Right ventricle myocardium inferior (tissue), 1 donor: Measurements from ENCODE around the gene DYSF. TPM values are rescaled to one million over a fixed set of nuclear protein-coding genes. Genes with fewer than 3 reads are reported as not detected.
"Not testable (repeated sequence)": the region's sequence is repeated elsewhere in the genome, so short reads cannot be mapped to it uniquely, and the experiment has no call there.

ENCODE experiments used
- ATAC-seq: fragments of 200-7000 bp; cut with Tn5 transposase; one replicate; pipeline ENCODE4 v1.9.1; 2020; ENCODE audit warnings: mild to moderate bottlenecking, moderate library complexity
- DNase-seq: peaks from one replicate; pipeline ENCODE4 v3.0.0; 2021; ENCODE audit errors: missing footprints
- intact Hi-C: fragments of 100-400 bp; cut with DNase I; formaldehyde crosslinking; loops from one replicate; pipeline ENCODE4 v1.11.0; 2022
- total RNA-seq: library from RNA; stranded (reverse); fragmentation: NEBNext Ultra II Directional; extraction: Animal tissue kit (Norgen Biotek cat#: 25700); gene quantifications from one replicate; pipeline ENCODE4 v1.2.1, GENCODE V29; 2021
- donor health status: DM: no; HTN: yes; CAD: no; lungs with severe emphysema.

DYSF gene
- total RNA-seq, 1 donor from 2014 or later = 57.8 TPM

DNA sequence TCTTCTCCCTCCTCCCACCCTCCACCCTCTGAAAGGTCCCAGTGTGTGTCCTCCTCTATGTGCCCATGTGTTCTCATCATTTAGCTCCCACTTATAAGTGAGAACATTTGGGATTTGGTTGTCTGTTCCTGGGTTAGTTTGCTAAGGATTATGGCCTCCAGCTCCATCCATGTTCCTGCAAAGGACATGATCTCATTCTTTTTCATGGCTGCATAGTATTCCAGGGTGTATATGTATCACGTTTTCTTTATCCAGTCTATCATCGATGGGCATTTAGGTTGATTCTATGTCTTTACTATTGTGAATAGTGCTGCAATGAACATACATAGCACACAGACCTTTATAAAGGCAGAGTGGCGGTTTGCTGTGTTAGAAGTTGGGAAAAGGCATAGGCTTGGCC lies 38.2 kb downstream of the DYSF start:
- intact Hi-C loops, ATAC-seq, DNase-seq: not testable (repeated sequence)

DNA sequence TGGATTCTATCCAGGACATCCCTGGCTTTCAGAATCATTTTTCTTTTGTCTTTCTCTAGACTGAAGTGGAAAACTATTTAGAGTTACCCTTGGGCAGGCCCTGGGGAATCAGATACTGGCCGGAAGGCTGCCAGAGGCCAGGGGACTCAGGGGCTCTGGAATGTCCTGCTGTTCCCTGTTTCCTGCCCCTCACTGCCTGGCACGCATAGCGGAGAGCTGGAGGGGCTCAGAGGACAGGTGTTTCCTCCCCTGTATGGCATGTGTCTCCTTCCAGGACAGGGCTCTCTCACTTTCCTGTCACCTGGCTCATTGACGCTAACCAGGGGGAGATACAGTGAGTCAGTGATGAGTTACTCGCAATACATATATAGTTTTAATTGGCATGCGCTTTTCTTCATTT lies 38.8 kb downstream of the DYSF start:
- intact Hi-C loops = no loop called here
- ATAC-seq (no peak), DNase-seq (no peak)

DNA sequence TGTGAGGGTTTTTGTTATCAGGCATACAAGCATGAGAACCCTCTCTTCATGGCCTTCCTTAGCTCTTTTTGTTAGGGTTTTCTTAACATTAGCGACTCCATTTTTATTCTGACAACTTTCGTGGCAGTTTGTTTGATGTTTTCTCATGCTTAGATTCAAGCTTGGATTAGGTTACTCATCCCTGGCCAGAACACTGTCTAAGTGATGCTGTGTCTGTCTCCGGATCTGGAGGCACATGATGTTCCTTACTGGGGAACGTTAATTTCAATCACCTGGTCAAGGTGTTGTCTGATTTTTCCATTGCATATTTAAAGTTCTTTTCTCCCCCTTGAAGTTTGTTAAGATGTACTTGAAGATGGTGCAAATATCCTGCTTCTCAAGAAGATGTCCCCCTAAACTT lies 40.7 kb downstream of the DYSF start:
- intact Hi-C loops = no loop called here
- no peak for DNase-seq
- ATAC-seq = no peak

DNA sequence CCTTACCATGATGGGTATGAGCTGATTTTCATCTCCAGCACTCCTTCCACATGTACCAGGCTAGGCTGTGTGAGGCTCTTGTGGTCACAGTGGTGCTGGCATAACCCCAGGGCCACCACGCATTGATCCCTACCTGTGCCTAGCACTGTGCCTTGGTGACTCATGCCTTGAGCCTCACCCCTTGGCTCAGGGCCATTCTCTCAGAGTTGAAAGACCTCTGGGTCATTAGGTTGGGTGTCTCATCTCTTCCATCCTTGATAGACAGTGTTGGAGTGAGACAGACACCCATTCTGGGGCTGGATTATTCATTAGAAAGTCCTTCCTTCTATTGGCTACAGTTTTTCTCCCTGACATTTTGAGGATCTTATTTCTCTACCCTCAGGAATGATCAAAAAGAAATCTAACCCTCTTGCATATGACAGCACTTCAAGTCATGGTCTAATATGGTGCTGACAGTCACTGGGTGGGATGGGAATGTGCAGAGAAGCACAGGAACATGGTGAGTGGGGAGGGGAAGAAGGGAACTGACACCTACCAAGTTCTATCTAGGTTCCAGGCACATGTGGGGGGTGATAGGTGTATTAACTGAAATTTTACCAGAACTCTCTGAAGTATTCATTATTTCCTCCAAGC lies 41.3 kb downstream of the DYSF start:
- DNase-seq (no peak), ATAC-seq (no peak)
- intact Hi-C loops = no loop called here

DNA sequence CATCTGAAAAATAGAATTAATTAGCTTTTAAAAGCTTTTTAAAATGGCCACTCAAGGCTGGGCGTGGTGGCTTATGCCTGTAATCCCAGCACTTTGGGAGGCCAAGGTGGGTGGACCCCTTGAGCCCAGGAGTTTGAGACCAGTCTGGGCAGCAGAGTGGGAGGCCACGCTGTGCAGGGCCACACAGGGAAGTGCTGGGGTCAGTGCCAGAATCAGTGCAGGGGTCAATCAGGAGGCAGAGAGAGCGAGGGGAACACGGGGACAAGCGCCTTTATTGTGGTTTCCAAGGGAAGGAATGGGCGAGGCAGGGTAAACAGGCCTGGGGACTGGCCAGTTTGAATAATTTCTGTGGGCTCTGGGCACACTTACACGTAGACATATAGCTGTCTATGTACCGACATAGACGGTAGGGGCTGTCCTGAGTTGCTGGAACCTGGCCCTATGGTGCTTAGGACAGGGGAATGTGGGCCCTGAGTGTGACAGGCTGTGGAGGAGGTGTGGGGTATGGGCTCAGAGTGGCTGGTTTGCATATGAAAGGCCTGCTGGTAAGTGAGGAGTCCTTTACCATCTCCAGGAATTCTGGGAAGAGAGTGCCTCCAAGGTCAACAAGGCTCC lies 42.9 kb downstream of the DYSF start:
- ATAC-seq (peak; percentile 62), DNase-seq (no peak)
- intact Hi-C loops = no loop called here

DNA sequence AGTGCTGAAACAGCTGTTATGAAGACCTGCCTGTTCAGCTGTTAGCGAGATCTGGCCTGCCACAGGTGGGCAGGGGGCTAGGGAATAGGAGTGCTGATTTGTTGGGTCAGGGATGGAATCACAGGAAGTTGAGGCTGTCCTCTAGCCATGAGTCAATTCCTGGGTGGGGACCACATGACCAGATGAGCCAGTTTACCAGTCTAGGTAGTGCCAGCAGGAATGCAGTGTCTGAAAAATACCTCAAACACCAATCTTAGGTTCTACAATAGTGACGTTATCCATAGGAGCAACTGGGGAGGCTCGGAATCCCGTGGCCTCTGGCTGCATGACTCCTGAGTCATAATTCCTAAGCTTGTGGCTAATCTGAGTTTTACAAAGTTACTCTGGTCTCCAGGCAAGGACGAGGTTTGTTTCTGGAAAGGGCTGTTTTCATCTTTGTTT lies 44.9 kb downstream of the DYSF start:
- intact Hi-C loops = no loop called here
- ATAC-seq = no peak
- no peak for DNase-seq

DNA sequence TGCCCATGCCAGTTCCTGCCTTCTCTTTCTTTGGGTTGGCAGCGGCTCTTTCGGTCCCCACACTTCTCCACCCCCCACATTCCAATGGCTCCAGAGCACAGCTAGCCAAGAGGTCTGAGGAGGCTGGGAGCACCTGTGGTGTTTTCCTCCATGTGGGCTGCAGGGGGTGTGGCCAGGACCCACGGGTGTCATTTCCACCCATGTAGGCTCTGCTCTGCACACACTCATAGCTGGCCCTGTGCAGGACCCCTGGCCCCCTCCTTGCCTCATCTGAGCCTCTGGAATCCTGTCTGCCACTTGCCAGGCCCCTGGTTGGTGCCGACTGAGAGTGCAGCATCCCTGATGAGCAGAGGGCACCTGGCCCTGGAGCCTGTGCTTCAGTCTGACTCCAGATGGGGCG lies 46.3 kb downstream of the DYSF start:
- ATAC-seq (no peak), DNase-seq (no peak)
- intact Hi-C loops = loop anchor here (10.0 kb wide), 1 partner anchor 275 kb away; the partner anchor contains the start of gene PAIP2B

DNA sequence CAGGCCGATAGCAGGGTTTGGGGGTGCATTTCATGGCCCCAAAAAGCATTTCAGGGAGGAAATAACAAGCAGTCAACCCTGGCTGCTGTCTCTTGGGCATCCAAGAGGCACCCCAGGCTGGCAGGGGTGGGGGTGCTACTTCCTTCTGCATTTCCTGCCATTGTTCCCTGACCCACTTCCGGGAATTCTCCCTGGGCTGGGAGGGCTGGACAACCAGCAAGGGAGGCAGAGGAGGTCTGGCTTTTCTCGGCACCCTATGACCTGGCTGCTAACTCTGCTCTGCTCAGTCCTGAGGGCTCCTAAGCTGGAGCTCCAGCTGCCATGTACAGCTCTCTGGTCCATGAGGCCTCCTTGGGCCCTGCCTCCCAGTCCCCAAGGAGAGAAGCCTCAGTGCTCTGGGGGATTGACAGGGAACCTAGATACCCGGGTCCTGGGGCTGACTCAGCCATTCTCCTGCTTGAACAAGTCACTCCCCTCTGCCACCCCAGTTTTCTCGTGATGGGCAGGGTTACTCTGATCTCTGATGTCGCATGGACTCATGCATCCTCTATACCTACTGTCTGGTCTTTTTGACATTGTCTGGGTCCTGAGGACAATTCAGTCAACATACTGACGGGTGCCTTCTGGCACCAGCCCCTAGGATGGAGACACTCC lies 47.2 kb downstream of the DYSF start:
- intact Hi-C loops = loop anchor here (10.0 kb wide), 1 partner anchor 276 kb away; the partner anchor contains the start of gene PAIP2B
- DNase-seq (no peak), ATAC-seq (no peak)

DNA sequence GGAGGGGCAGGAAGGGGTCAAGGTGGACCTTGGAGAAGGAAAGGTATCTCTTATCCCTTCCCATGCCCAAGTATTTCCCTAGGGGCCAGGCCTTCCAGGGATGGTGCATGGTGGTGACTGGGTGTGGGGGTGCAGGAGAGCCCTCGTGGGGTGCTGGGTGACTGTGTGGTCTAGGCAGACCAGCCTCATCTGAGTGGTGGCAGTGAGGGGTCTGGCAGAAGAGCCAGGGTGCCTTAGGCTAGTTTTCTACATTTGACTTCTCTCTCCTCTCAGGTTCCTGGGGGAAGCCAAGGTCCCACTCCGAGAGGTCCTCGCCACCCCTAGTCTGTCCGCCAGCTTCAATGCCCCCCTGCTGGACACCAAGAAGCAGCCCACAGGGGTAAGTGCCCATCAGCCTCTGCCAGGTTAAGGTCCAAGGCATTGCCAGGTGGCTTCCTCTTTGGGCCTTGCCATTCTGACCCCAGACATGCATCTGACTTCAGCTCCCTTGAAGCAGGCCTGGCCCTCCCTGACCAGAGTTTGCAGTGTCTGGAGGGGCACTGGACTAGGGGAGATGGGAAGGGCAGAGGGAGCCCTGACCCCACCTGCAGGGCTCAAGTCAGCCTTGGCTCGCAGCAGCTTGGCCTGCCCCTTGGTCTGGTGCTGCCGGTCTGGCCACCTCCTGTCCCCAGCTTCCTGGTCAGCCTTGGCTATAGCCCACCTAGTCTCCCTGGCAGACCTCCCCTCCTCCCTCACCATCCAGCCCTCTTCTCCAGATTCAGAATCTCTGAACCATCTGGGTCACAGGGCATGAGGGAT lies 49.8 kb downstream of the DYSF start:
- intact Hi-C loops = loop anchor here (10.0 kb wide), 1 partner anchor 278 kb away; the partner anchor contains the start of gene PAIP2B
- no peak for ATAC-seq
- no peak for DNase-seq

DNA sequence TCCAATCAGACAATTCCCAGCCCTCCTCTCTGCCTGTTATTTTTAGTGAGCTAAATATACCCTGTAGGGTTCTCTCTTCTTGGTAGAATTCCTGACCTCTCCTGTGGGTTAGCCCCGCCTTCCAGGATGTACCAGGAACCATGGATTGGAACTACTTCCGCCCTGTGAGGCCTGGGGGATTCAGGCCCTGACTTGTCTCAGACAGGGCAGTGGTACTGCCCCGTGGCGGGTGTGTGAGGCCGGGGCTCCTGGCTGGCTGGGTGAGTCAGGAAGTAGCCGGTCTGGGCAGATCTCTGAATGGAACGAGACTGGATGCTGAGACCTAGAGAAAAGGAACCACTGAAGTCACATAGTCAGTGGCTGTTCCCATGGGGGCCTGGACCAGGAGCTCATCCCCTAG lies 50.5 kb downstream of the DYSF start:
- DNase-seq (no peak), ATAC-seq (peak; percentile 68)
- intact Hi-C loops = loop anchor here (2.0 to 10.0 kb wide), 2 partner anchors 39 to 279 kb away; partner anchors contain the start of gene PAIP2B

DNA sequence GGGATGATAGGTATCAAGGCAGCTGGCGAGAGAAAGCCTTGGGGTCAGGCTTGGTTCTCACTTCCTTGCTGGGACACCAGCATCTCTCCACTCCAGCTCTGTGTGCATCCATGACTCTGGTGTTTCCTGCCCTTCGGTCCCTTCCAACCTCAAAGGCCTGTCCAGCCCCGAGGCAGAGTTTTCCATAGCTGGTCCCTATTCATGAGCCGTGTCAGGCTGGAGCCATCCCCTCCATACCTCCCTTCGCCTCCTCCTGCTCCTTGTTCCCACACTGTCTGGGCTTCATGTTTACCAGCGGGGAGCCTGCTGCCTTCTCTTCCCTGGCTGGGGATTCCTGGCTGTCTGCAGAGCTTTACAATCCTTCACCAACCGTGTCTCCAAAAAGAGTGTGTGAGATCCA lies 51.2 kb downstream of the DYSF start:
- intact Hi-C loops = loop anchor here (2.0 to 10.0 kb wide), 2 partner anchors 40 to 280 kb away; partner anchors contain the start of gene PAIP2B
- no peak for ATAC-seq

DNA sequence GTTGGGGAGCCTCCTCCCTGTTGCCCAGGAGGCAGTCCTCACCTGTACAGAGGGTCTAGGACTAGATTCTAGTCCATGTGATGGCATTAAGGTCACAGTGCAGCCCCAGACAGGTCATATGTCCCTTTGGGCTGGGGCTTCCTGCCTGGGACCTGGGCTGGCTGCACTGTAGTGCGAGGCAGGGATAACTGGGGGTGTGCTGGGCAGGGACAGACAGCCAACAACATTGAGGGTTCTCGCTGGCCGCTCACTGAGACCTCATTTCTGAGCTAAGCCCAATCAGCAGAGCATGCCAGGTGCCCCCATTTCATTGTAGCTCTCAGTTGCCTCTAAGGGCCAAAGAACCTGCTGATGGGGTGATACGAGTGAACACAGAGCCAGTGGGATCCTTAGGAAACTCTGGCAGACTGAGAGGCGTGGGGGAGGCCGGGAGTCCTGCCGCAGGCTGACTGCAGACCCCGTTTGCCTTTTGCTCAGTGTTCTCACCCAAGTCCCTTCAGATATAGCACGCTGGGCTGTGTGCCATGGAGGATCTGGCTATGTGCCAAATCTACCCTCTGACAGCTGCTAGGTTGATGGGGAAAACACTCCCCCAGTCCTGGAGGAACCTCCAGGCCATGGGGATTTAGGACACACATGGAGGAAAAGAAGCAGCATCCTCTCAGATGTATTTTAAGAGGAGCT lies 51.9 kb downstream of the DYSF start:
- intact Hi-C loops = loop anchor here (2.0 to 10.0 kb wide), 2 partner anchors 40 to 280 kb away; partner anchors contain the start of gene PAIP2B

More for the DNA sequence above, 51.2 kb downstream of the DYSF start:
- no peak for DNase-seq

DNA sequence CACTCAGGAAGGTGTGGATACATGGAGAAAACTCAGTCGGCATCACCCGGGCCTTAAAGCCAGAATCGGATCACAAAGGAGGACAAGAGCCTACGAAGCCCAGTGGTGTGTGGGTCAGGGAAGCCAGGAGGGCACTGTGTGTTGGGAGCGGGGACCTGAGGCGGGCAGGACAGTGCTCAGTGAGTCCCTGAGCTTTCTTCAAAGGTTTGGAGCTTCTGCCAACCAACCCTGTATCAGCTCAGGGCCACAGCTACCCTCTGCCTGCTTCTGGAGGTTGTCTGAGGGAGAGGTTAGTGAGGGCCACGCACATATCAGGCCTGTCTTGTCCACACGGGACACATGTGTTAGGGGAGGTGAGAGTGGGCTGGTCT lies 52.4 kb downstream of the DYSF start:
- ATAC-seq (no peak), DNase-seq (no peak)

More for the DNA sequence above, 51.9 kb downstream of the DYSF start:
- DNase-seq (no peak), ATAC-seq (peak; percentile 1)

DNA sequence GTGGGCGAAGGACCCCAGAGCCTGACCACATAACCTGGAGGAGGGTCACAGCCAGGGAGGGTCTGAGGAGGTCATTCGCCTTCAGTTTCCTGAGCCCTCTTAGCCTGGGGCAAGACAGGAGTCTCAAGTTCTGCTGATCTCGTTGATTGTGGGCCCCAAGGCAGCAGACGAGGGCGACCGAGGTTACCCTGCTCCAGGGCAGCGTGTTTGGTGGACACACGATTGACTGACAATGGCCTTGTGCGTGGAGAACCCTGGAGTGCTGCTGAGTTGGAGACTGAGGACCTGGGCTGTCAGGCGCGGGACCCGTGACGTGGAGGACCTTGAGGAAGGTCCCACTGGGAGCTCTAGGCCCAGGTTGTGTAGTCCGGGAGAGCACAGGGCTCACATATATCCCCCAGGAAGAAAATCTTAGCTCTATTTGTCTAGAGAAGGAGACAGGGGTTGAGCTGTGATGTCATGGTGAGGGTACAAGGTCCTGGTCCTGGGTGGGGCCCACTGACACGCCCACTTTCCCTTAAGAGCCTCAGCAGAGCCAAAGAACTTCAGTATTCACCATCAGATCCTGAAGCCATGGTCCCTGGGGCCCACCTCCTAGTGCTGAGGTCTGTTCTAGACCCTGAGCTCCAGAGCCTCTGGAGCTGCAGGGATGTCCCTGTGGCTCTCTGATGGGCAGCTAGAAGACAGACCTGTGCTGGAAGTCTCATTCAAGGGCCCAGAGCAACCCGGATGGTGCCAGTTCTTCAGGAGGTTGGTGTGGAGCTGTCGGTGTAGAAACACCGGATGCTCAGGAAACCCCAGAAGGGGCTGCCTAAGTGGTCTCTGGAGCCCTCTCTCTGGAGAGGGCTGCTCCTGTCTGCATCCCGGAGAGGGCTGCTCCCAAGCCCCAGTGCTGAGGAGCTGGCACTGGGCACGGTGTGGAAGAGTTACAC lies 53.1 kb downstream of the DYSF start:
- intact Hi-C loops = loop anchor here (10.0 kb wide), 1 partner anchor 282 kb away; the partner anchor contains the start of gene PAIP2B
- ATAC-seq (no peak), DNase-seq (no peak)

More for the DNA sequence above, 52.4 kb downstream of the DYSF start:
- intact Hi-C loops = loop anchor here (2.0 to 10.0 kb wide), 2 partner anchors 41 to 281 kb away; partner anchors contain the start of gene PAIP2B

DNA sequence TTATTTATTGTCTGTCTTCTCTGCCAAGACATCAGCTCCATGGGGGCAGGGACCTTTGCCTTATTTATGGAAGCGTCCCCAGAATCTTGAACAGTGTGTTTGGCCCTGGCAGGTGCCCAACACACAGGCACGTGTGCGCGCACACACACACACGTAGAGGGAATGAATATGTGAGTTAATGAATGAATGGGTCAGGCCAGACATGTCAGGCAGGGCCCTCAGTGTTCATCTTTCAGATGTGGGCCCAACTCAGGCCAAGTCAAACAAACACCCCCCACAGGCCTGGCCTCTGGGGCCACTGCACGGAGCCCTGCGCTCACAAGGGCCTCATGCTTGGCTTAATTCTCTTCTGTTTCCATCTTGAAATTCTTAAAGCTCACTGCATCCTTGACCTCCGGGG lies 54.1 kb downstream of the DYSF start:
- intact Hi-C loops = loop anchor here (10.0 kb wide), 1 partner anchor 283 kb away; the partner anchor contains the start of gene PAIP2B
- no peak for DNase-seq
- ATAC-seq = no peak

DNA sequence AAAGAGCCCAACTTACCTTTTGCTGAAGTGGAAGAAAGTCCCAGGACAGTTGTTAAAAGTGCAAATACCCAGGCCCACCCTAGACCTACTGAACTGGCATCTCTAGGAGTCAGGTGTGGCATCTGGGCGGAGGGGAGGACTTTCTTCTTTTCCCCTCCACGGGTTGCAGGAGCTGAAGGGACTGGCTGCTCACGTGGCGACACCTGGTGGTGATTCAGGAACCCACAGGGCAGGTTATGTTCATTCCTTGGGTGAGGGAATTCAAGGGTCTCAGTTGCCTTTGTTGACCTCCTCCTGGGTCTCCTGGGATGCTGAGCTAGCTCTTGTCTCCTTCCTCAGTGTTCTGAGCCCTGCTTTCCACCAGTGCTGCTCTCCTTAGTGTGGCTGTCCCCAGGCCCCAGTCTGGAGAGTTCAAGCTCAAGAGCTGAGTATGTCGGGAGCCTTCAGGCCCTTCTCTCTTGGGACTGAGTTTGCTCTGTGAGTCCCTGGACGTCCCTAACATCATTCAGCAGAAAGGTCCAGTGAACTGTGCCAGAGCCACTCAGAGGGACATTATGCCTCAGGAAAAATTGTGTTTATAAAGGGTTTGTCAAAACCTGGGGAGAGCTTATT lies 56.9 kb downstream of the DYSF start:
- intact Hi-C loops = loop anchor here (1.0 to 2.0 kb wide), 3 partner anchors 49 to 354 kb away; no protein-coding TSS in a partner anchor
- ATAC-seq = peak; percentile 63

DNA sequence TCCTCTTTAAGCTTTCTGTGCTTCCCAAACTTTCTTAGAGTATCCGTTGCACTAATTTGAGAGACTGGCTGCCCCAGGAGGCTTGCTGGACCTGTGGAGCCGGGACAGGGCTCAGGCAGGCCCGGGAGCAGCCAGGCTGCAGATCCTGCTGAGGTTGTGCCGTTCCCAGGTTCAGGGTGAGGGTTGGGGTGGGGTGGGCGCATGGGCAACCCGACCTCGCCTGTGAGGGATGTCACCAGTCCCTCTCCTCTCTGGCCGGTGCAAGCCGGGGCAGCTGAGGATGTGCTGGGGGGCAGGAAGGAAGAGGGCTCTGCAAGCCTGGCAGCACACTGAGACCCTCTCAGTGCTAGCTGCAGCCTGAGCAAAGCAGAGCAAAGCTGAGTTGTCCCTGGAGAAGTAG lies 57.6 kb downstream of the DYSF start:
- intact Hi-C loops = loop anchor here (1.0 to 2.0 kb wide), 3 partner anchors 50 to 354 kb away; no protein-coding TSS in a partner anchor
- no peak for DNase-seq
- no peak for ATAC-seq

More for the DNA sequence above, 56.9 kb downstream of the DYSF start:
- peak; percentile 82 for DNase-seq
